Measurements from ENCODE around the gene STIP1. TPM values are rescaled to one million over a fixed set of nuclear protein-coding genes. Genes with fewer than 3 reads are reported as not detected.
A peak's percentile ranks its signal among the peaks of the same experiment; 100 is the strongest.

STIP1 gene
- total RNA-seq, 1 donor = 112 TPM

DNA sequence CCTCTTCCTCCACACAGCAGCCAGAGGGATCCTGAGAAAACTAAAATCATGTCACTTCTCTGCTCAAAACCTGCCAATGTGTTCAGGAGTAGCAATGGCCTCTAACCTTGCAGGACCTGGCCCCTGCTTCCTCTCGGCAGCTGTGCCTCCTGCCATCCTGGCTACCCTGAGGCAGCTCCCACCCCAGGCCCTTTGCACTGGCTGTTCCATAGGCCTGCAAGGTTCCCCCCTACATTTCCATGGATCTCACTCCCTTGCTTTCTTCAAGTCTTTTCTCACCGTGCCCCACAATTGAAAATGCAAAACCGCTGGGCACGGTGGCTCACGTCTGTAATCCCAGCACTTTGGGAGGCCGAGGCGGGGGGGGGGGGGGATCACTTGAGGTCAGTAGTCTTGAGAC, 2.1 kb upstream of the STIP1 start:
- no peak for DNase-seq (ENCODE audit: low read depth)
- TF ChIP-seq, protein P1, sequence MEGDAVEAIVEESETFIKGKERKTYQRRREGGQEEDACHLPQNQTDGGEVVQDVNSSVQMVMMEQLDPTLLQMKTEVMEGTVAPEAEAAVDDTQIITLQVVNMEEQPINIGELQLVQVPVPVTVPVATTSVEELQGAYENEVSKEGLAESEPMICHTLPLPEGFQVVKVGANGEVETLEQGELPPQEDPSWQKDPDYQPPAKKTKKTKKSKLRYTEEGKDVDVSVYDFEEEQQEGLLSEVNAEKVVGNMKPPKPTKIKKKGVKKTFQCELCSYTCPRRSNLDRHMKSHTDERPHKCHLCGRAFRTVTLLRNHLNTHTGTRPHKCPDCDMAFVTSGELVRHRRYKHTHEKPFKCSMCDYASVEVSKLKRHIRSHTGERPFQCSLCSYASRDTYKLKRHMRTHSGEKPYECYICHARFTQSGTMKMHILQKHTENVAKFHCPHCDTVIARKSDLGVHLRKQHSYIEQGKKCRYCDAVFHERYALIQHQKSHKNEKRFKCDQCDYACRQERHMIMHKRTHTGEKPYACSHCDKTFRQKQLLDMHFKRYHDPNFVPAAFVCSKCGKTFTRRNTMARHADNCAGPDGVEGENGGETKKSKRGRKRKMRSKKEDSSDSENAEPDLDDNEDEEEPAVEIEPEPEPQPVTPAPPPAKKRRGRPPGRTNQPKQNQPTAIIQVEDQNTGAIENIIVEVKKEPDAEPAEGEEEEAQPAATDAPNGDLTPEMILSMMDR (IDR thresholded peaks at IDR 0.05; ENCODE audit: insufficient read depth, low read length) = no peak

DNA sequence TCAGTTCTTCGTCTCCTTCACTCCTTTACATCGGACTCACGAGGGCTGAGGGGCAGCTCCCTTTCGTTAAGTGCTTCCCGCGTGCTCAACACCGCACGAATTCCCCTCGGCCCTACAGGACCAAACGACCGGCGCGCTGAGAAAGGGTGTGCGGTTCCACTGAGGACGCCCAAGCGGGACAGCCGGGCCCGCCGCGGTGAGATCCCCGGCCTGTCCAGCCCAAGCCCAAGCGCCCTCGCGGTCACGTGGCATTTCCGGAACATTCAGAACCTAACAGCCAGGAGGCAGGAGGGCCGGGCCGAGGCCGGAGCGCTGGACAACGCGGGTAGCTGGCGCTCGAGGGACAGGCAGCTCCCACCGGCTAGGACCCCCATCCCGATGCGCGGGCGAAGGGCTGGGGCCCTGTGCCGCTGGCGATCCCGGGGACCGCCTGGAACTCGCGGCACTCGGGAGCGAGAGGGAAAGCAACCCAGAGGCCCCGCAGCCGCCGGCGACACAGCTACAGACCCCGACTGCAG, 737 bp upstream of the STIP1 start:
- peak; percentile 87 for DNase-seq (ENCODE audit: low read depth)
- peak overlapping the region; percentile 81 for H3K4me3 ChIP-seq (ENCODE audit: low read depth, low read length)
- TF ChIP-seq, protein P1 (IDR thresholded peaks at IDR 0.05; ENCODE audit: insufficient read depth, low read length) = peak; percentile 59

More for the DNA sequence above, 2.1 kb upstream of the STIP1 start:
- H3K4me3 ChIP-seq (ENCODE audit: low read depth, low read length) = peak overlapping the region; percentile 14

DNA sequence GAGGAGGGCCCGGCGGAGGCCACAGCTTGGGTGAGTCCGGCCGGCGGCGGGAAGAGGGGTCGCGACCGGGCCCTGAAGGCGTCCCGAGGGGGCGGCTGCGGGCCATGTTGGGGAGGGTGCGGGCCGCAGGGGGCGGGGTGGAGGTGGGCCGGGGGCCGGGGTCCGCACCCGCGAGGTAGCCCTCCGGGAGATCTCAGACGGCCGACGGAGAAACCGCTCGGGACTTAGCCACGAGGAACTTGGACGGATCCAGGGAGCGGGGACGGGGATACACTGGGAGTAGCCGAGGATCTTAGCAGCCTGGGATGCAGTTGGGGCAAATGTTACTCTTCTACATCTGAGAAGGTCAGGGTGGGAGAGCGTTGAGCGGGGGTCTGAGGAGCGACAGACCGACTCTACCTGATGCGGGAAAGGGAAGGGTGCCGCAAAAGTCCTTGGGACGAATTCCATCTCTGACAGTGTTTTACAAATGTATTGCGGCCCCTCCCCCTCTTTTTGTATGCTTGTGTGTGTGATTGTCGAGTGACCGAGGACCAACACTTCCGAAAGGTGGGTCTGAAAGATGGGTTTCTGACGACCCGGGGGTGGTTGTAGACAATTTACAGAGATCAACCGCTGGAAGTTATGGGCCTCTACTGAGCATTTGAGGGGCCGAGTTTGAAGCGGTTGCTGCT, 658 bp downstream of the STIP1 start:
- H3K4me3 ChIP-seq (ENCODE audit: low read depth, low read length) = no peak overlapping the region
- TF ChIP-seq, protein P1 (IDR thresholded peaks at IDR 0.05; ENCODE audit: insufficient read depth, low read length) = no peak
- DNase-seq (ENCODE audit: low read depth) = peak; percentile 15

DNA sequence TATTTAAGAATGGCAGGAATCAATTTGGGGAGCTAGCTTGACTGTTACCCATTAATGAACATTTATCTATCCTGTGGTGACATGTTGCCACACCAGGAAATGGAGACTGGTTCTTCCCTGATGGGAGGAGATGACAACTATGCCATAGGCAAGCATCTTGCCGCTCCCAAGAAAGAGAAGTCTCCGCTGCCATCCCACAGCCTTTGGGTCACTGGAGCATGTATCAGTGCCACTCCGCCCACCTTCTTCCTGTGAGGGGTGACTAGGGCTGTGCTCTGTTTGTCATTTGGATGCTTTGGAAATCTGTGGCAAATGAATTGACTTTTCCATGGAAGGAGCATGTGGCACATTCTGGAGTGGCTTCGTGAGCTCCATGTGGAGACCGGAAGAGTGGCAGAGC, 6.5 kb downstream of the STIP1 start:
- DNase-seq (ENCODE audit: low read depth) = no peak
- H3K4me3 ChIP-seq (ENCODE audit: low read depth, low read length) = no peak overlapping the region
- TF ChIP-seq, protein P1 (IDR thresholded peaks at IDR 0.05; ENCODE audit: insufficient read depth, low read length) = no peak

DNA sequence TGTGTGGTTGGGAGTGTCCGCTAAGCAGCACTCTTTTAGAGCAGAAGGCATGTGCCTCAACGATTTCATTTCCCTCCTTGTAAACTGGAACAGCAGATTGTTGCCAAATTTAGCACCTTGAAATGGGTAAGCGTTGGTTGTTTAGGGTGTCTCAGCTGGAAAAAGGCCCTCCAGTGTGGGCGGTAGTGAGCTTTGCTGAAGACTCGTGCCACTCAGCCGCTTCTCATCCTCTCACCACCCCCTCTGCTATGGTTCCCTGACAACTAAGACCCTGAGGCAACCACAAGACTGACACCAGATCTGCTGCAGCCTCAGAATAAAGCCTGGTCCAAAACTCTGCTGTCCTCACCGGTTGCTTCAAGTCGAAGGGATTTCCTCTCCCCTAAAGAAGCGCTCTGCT, 10.7 kb downstream of the STIP1 start:
- TF ChIP-seq, protein P1 (IDR thresholded peaks at IDR 0.05; ENCODE audit: insufficient read depth, low read length) = no peak
- DNase-seq (ENCODE audit: low read depth) = no peak
- no peak overlapping the region for H3K4me3 ChIP-seq (ENCODE audit: low read depth, low read length)

DNA sequence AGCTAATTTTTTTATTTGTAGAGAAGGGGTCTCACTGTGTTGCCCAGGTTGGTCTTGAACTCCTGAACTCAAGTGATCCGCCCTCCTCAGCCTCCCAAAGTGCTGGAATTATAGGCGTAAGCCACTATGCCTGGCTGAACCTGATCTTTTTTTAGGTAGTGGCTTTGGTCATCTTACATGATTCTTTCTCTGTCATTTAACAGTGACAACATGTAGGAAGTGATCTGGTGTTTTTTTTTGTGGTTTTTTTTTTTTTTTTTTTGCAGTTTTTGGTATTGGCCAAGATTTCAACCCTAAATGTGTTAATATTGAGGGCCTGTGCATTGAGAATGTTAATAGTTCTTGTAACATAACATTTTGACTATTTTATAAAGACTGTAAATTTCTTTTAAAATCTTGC, 12.5 kb downstream of the STIP1 start:
- no peak overlapping the region for H3K4me3 ChIP-seq (ENCODE audit: low read depth, low read length)
- TF ChIP-seq, protein P1 (IDR thresholded peaks at IDR 0.05; ENCODE audit: insufficient read depth, low read length) = no peak
- no peak for DNase-seq (ENCODE audit: low read depth)
